Adrenal gland (tissue), 5 donors: Measurements from ENCODE around the gene THSD7B.

Experiments
- POLR2A ChIP-seq, 2 donors: fragments of 450-650 bp; IDR thresholded peaks; one replicate each; pipeline ENCODE4 v1.6.1; 2017; ENCODE audit warnings: antibody characterized with exemption in 2 of 2, mild to moderate bottlenecking in 2 of 2, moderate library complexity in 1 of 2
- TF ChIP-seq, protein P1 (sequence below), 6 experiments: fragments of 450-650 bp in 4 of 6; fragments of 200-600 bp in 2 of 6; sonication (generic) in 1 of 6; IDR thresholded peaks; 1 replicate in 5 of 6; 2 replicates in 1 of 6; pipeline versions ENCODE4 v1.5.1 to v1.8.0; 2016 to 2021; ENCODE audit warnings: antibody characterized with exemption in 6 of 6, mild to moderate bottlenecking in 2 of 6, moderate library complexity in 1 of 6
- donor health status: DM: no; HTN: no; CAD: no.

DNA sequence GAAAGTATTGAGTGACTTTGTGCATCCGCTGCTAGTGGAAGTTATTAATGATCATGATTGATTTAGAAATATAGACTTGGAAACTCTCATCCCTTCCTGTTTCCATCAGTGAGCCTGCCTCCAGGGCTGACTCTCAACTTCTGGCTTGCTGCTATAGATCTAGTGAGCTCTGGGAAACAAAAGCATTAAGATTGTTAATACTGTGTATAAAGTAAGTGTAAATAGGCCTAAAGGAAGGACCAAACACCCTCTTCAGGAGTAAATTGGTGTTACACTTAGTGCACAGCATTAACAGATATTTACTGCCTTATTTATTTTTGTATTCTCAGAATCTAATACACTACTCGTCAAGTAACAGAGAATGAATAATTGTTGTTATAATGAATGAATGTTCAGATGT, 285.6 kb downstream of the THSD7B start:
- TF ChIP-seq POLR2A (IDR thresholded peaks at IDR 0.05) = no peak
- TF ChIP-seq, protein P1, sequence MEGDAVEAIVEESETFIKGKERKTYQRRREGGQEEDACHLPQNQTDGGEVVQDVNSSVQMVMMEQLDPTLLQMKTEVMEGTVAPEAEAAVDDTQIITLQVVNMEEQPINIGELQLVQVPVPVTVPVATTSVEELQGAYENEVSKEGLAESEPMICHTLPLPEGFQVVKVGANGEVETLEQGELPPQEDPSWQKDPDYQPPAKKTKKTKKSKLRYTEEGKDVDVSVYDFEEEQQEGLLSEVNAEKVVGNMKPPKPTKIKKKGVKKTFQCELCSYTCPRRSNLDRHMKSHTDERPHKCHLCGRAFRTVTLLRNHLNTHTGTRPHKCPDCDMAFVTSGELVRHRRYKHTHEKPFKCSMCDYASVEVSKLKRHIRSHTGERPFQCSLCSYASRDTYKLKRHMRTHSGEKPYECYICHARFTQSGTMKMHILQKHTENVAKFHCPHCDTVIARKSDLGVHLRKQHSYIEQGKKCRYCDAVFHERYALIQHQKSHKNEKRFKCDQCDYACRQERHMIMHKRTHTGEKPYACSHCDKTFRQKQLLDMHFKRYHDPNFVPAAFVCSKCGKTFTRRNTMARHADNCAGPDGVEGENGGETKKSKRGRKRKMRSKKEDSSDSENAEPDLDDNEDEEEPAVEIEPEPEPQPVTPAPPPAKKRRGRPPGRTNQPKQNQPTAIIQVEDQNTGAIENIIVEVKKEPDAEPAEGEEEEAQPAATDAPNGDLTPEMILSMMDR (IDR thresholded peaks at IDR 0.05) = no peak
